HepG2 (cell line): ENCODE measurements around the gene DRC7. TPM values are rescaled to one million over a fixed set of nuclear protein-coding genes. Genes with fewer than 3 reads are reported as not detected.

Experiments used
- ARNT ChIP-seq: fragments of 450-650 bp; IDR thresholded peaks from 2 replicates; pipeline ENCODE4 v1.6.1; 2017
- ATF7-NPFF ChIP-seq: sonication (generic); formaldehyde crosslinking; IDR thresholded peaks from 2 replicates; pipeline ENCODE4 v1.8.1; 2023; ENCODE audit warnings: mild to moderate bottlenecking, low read depth, missing genetic modification reagents, moderate library complexity
- BHLHE40 ChIP-seq: IDR thresholded peaks from 2 replicates; pipeline ENCODE4 v1.6.1; 2011; ENCODE audit warnings: low read length, improper control_type of control experiment
- BORCS8-MEF2B ChIP-seq: sonication (generic); formaldehyde crosslinking; IDR thresholded peaks from 2 replicates; pipeline ENCODE4 v1.8.0; 2022; ENCODE audit warnings: mild to moderate bottlenecking, missing genetic modification reagents
- GATAD2A ChIP-seq: IDR thresholded peaks from 2 replicates; pipeline ENCODE4 v1.6.1; 2016
- HDAC6 ChIP-seq: fragments of 200-600 bp; sonication (generic); IDR thresholded peaks from 2 replicates; pipeline ENCODE4 v1.7.0; 2017; ENCODE audit warnings: mild to moderate bottlenecking, antibody characterized with exemption, low read length, low read depth
- LCORL ChIP-seq, 2 experiments: fragments of 450-650 bp in 1 of 2; sonication (generic) in 1 of 2; formaldehyde crosslinking in 1 of 2; IDR thresholded peaks; 2 replicates each; pipeline versions ENCODE4 v1.5.0 to v1.6.1; 2017 to 2020; ENCODE audit warnings: antibody characterized with exemption in 1 of 2, missing genetic modification reagents in 1 of 2
- RNF2 ChIP-seq: fragments of 450-650 bp; conservative IDR thresholded peaks from 2 replicates; pipeline ENCODE4 v1.6.1; 2016; ENCODE audit warnings: low read depth
- SIX1 ChIP-seq: sonication (generic); formaldehyde crosslinking; IDR thresholded peaks from 2 replicates; pipeline ENCODE4 v1.4.0; 2020; ENCODE audit warnings: missing genetic modification reagents, borderline replicate concordance
- SNRNP70 ChIP-seq: fragments of 200-400 bp; formaldehyde crosslinking; IDR thresholded peaks from 2 replicates; pipeline ENCODE4 v1.6.1; 2017; ENCODE audit warnings: mild to moderate bottlenecking, low read depth, low read length, moderate library complexity
- WIZ ChIP-seq: sonication (generic); formaldehyde crosslinking; IDR thresholded peaks from 2 replicates; pipeline ENCODE4 v1.5.1; 2020; ENCODE audit warnings: mild to moderate bottlenecking, missing genetic modification reagents
- ZBTB8A ChIP-seq: sonication (generic); formaldehyde crosslinking; IDR thresholded peaks from 2 replicates; pipeline ENCODE4 v1.4.0; 2020; ENCODE audit warnings: mild to moderate bottlenecking, low read depth, missing genetic modification reagents, borderline replicate concordance
- ZNF263 ChIP-seq: sonication (generic); formaldehyde crosslinking; IDR thresholded peaks from 2 replicates; pipeline ENCODE4 v1.4.0; 2020; ENCODE audit warnings: missing genetic modification reagents
- ZNF557 ChIP-seq: sonication (generic); formaldehyde crosslinking; IDR thresholded peaks from 2 replicates; pipeline ENCODE4 v1.4.0; 2020; ENCODE audit warnings: missing genetic modification reagents
- ZSCAN12 ChIP-seq: sonication (generic); formaldehyde crosslinking; IDR thresholded peaks from 2 replicates; pipeline ENCODE4 v1.9.0; 2021; ENCODE audit warnings: mild to moderate bottlenecking, missing genetic modification reagents
- ZSCAN31 ChIP-seq: sonication (generic); formaldehyde crosslinking; IDR thresholded peaks from 2 replicates; pipeline ENCODE4 v1.5.0; 2020; ENCODE audit warnings: low read depth, mild to moderate bottlenecking, missing genetic modification reagents
- polyA plus RNA-seq, 8 experiments: library from polyadenylated mRNA; depleted of rRNA in 3 of 8; stranded (reverse) in 7 of 8; unstranded in 1 of 8; fragments of >200 nt; fragmentation: Illumina TruSeq in 4 of 8; extraction: Trizol in 4 of 8; gene quantifications; 2 replicates each; pipeline versions ENCODE4 v1.2.1 to v1.2.3, GENCODE V29; 2011 to 2016; ENCODE audit warnings: low read depth in 4 of 8, missing spikeins in 1 of 8, mixed read lengths in 1 of 8; ENCODE audit not compliant: insufficient read depth in 1 of 8
- total RNA-seq, 5 experiments: library from RNA; depleted of rRNA; stranded (reverse); fragments of >200 nt; fragmentation: Illumina TruSeq; extraction: Trizol; gene quantifications; 2 replicates each; pipeline ENCODE4 v1.2.3, GENCODE V29; 2016; ENCODE audit warnings: low read depth in 1 of 5
- TF ChIP-seq, protein P1 (sequence below): IDR thresholded peaks from 2 replicates; pipeline ENCODE4 v1.6.1; 2016; ENCODE audit warnings: low read depth
- TF ChIP-seq, protein P2 (sequence below): sonication (generic); formaldehyde crosslinking; conservative IDR thresholded peaks from 2 replicates; pipeline ENCODE4 v1.8.0; 2022; ENCODE audit warnings: low read depth, missing genetic modification reagents
- TF ChIP-seq, protein P3 (sequence below): IDR thresholded peaks from 2 replicates; pipeline ENCODE4 v1.6.1; 2016
- TF ChIP-seq, protein P4 (sequence below): sonication (generic); formaldehyde crosslinking; IDR thresholded peaks from 2 replicates; pipeline ENCODE4 v1.5.0; 2020; ENCODE audit warnings: missing genetic modification reagents

DRC7 gene
- total and polyA plus RNA-seq, 2 of the 13 experiments (the other 11 are each of a cell fraction or from before 2014, with no cell fraction given) = 2.7 to 3.4 TPM

DNA sequence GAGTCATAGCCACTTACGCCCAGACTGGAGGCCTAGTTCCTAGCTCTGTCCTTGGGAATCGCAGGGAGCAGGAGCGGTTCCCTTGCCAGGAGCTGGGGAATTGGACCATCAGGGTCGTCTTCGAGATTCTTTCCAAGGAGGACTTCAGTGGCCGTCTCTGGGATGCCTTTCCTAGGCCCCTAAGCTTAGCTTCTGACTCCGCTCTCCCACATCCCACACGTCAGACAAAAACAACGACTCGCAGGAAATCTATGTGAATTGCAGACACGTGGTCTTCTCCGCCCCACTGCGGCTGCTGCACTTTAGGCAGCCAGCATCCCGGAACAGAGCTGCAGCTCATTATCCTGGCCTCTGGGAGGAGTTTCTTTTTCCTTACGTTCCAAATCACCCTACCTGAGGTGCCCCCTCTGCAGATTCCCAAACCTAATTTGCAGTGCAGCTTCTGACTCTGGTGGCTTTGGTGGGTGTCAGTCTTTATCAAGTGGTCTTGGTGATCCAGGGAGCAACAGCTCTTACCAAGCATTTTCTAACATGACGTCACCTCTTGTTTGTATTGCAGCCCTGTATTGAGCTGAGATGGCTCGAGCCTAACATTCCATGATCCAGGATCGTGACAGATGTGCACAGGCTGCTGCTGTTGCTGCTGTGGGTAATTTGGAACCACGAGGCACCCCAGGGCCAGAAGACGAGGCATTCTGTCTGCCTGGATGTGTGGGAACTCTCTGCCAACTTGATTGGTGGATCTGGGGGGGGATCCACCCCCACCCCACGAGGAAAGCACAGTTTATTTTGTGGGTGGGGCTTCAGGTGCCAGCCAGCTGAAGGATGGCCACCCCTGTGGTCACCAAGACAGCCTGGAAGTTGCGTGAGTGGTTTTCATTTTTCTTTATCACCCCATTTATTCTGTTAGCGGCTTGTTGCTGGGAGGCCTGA is 42.1 kb downstream of the DRC7 start (continued):
- TF ChIP-seq ZNF557 (no peak; the same call in 1 of the 2 replicates), LCORL (IDR thresholded peaks at IDR 0.05) (no peak), LCORL (CRISPR knock-in tag; IDR thresholded peaks at IDR 0.05) (no peak; the same call in 1 of the 2 replicates), WIZ (CRISPR knock-in tag) (no peak), ATF7-NPFF (CRISPR knock-in tag) (no peak), GATAD2A (CRISPR knock-in tag) (peak; percentile 32), RNF2 (no peak), ZBTB8A (CRISPR knock-in tag) (no peak), SIX1 (no peak), BORCS8-MEF2B (peak; percentile 65; the same call in 1 of the 2 replicates), ZNF263 (peak; percentile 79; the same call in 1 of the 2 replicates), SNRNP70 (no peak), ZSCAN12 (CRISPR knock-in tag) (no peak), BHLHE40 (peak; percentile 66), HDAC6 (no peak), ARNT (no peak), ZSCAN31 (CRISPR knock-in tag) (peak; percentile 64; the same call in 1 of the 2 replicates)
- TF ChIP-seq, protein P1, sequence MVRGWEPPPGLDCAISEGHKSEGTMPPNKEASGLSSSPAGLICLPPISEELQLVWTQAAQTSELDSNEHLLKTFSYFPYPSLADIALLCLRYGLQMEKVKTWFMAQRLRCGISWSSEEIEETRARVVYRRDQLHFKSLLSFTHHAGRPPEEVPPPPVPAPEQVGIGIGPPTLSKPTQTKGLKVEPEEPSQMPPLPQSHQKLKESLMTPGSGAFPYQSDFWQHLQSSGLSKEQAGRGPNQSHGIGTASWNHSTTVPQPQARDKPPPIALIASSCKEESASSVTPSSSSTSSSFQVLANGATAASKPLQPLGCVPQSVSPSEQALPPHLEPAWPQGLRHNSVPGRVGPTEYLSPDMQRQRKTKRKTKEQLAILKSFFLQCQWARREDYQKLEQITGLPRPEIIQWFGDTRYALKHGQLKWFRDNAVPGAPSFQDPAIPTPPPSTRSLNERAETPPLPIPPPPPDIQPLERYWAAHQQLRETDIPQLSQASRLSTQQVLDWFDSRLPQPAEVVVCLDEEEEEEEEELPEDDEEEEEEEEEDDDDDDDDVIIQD (CRISPR knock-in tag) = no peak
- TF ChIP-seq, protein P2, sequence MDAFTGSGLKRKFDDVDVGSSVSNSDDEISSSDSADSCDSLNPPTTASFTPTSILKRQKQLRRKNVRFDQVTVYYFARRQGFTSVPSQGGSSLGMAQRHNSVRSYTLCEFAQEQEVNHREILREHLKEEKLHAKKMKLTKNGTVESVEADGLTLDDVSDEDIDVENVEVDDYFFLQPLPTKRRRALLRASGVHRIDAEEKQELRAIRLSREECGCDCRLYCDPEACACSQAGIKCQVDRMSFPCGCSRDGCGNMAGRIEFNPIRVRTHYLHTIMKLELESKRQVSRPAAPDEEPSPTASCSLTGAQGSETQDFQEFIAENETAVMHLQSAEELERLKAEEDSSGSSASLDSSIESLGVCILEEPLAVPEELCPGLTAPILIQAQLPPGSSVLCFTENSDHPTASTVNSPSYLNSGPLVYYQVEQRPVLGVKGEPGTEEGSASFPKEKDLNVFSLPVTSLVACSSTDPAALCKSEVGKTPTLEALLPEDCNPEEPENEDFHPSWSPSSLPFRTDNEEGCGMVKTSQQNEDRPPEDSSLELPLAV (CRISPR knock-in tag) = no peak
- TF ChIP-seq, protein P3, sequence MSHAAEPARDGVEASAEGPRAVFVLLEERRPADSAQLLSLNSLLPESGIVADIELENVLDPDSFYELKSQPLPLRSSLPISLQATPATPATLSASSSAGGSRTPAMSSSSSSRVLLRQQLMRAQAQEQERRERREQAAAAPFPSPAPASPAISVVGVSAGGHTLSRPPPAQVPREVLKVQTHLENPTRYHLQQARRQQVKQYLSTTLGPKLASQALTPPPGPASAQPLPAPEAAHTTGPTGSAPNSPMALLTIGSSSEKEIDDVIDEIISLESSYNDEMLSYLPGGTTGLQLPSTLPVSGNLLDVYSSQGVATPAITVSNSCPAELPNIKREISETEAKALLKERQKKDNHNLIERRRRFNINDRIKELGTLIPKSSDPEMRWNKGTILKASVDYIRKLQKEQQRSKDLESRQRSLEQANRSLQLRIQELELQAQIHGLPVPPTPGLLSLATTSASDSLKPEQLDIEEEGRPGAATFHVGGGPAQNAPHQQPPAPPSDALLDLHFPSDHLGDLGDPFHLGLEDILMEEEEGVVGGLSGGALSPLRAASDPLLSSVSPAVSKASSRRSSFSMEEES (CRISPR knock-in tag) = no peak
- TF ChIP-seq, protein P4, sequence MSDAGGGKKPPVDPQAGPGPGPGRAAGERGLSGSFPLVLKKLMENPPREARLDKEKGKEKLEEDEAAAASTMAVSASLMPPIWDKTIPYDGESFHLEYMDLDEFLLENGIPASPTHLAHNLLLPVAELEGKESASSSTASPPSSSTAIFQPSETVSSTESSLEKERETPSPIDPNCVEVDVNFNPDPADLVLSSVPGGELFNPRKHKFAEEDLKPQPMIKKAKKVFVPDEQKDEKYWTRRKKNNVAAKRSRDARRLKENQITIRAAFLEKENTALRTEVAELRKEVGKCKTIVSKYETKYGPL (CRISPR knock-in tag) = no peak
